ENCODE results near the gene PPRC1.
A peak's percentile ranks its signal among the peaks of the same experiment; 100 is the strongest.

Gene PPRC1

DNA sequence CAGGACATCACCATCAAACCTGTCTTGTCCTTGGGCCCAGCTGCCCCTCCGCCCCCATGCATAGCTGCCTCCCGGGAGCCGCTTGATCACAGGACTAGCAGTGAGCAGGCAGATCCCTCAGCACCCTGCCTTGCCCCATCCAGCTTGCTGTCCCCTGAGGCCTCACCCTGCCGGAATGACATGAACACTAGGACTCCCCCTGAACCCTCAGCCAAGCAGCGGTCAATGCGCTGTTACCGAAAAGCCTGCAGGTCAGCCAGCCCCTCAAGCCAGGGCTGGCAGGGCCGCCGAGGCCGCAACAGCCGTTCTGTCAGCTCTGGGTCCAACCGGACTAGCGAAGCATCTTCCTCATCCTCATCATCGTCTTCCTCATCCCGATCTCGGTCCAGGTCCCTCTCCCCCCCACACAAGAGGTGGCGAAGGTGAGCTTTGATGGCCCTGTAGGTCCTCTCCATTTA lies 14.2 kb downstream of the PPRC1 start:
- no peak for DNase-seq (ENCODE audit: low read depth, low spot score)

DNA sequence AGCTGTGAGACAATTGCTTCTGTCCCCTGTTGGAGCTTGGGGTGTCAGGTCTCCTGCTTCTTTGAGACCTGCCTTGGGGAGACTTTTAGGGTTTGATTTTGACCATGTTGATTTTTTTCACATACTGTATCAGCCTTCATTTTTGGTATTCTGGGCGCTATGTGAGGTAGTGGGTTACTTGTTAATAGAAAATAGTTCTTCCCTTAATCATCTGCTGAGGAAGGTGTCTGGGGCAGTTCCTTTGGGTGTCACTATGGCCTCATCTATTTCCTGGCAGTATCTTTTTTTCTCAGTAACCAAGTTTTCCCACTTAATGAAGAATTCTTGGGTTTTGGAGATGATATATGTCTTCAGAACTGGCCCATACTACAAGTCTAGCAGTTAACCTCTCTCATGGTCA lies 14.7 kb downstream of the PPRC1 start:
- no peak for DNase-seq (ENCODE audit: low read depth, low spot score)

DNA sequence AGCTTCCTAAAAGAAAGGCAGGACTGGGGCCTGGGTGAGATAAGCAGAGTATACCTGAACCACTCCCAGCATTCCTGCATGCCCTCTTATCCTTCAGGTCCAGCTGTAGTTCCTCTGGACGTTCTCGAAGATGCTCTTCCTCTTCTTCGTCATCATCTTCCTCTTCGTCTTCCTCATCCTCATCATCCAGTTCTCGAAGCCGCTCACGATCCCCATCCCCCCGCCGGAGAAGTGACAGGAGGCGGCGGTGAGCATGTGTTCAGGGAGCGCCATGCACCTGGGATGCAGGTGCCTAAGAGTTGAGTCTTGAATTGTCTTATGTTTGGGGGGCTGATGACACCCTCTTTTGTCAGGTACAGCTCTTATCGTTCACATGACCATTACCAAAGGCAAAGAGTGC lies 15.4 kb downstream of the PPRC1 start:
- no peak for DNase-seq (ENCODE audit: low read depth, low spot score)

DNA sequence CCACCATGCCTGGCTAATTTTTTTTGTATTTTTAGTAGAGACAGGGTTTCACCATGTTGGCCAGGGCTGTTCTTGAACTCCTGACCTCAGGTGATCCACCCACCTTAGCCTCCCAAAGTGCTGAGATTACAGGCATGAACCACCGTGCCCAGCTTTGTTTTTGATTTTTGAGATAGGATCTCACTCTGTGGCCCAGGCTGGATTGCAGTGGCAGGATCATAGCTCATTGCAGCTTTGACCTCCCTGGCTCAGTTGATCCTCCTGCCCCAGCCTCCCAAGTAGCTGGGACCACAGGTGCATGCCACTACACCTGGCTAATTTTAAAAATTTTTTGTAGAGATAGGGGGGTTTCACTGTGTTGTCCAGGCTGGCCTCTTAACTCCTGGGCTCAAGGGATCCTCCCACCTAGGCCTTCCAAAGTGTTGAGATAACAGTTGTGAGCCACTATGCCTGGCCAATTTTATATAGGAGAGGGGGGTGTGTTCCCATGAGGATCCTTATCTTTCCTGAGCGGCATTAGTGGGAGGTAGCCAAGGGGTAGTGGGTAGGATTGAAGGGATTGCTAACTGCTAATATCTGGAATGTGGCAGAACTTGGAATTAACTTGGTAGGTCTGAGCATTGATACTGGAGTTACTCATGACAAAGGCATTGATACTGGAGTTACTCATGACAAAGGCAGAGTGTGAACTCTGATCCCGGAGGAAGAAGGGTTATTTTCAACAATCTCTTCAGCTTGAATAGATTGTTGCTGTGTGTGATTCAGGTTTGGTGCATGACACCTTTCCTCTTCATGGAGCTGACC lies 18.3 kb downstream of the PPRC1 start:
- DNase-seq (ENCODE audit: low read depth, low spot score) = no peak

DNA sequence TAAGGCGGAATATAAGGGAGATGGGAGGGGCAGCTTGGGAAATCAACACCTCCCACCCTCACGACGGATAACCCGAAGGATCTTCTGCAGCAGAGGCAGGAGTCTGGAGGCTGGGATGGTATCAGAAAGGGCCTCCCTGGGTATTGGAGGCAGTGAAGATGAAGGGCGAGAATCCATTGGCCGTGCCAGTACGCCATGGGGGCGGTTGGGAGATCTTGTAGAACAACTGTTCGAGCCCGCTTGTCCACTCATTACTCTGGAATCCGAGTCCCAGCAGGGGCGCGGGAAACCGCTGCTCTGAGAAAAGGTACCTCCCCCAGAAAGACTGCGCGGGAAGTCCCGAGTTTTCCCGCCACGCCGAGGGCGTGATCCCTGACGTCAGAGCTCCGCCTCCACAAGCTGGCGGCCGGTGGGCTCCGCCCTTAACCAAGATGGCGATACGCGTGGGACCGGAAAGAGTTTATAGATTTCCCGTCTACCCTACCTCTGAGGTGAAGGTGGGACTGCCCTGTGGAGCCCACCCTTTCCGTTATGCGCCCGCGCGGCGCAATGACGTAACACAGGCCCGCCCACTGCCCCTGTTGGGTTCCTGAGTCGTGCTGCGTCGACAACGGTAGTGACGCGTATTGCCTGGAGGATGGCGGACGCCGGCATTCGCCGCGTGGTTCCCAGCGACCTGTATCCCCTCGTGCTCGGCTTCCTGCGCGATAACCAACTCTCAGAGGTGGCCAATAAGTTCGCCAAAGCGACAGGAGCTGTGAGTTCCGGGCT lies 19.1 kb downstream of the PPRC1 start, which contains the start of gene NOLC1:
NOLC1 (plus strand) TSS at position 616 of the 771 bp plus-strand sequence; CDS start at position 638, 22 bp downstream.
- peak; percentile 99 for DNase-seq (ENCODE audit: low read depth, low spot score)

DNA sequence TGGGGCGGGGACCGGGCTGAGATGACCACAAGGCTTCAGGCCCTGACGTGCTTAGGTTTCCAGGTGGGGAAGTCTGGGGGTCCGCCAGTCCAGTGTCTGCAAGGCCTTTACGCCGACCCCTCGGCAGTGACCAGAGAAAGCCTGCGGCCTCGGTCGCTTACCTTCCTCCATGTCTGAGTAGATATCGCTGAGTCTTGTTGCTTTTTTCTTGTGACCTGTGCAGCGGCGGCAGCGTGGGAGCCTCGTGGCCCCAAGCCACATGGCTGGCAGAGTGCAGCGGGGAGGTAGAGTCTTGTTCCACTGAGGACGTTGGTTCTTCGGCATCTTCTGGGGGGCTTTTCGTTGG lies 19.7 kb downstream of the PPRC1 start:
- no peak for DNase-seq (ENCODE audit: low read depth, low spot score)

DNA sequence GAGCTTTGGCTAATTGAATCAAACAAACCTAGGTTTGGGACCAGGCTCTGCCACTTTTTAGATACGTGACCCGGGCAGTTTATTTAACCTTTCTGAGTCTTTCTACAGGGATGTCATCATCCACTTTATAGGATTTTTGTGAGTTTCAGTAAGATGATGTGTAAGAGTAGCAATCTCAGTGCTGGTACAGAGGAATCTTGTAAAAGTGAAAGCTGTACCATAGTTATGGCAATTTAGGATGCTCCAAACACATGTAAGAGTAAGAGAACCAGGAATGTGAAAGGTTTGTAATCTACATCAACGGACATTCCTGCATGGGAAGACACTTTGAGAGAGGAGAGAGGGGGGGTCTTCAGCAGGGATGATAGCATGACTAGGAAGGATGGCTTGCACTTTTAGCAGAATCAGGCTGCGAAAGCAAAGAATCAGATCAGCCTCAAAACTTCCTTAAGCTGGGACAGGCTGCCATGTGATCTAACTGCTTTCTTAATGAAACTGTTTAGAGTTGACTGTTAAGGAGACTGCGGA lies 20.3 kb downstream of the PPRC1 start:
- DNase-seq (ENCODE audit: low read depth, low spot score) = no peak

DNA sequence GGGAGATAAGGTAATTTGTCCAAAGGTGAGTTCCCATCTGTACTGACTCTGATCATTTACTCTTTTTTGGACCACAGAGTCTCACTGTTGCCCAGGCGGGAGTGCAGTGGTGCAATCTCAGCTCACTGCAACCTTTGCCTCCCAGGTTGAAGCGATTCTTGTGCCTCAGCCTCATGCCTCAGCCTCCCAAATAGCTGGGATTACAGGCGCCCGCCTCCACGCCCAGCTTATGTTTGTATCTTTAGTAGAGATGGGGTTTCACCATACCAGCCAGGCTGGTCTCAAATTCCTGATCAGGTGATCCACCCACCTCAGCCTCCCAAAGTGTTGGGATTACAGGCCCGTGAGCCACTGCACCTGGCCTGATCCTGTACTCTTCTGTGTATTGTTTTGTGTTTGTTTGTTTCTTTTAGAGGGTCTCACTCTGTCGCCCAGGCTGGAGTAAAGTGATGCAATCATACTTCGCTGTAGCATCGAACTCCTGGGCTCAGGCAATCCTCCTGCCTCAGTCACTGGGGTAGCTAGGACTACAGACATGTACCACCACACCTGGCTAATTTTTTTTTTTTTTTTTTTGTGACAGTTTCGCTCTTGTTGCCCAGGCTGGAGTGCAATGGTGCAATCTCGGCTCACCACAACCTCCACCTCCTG lies 21.8 kb downstream of the PPRC1 start:
- DNase-seq (ENCODE audit: low read depth, low spot score) = no peak

DNA sequence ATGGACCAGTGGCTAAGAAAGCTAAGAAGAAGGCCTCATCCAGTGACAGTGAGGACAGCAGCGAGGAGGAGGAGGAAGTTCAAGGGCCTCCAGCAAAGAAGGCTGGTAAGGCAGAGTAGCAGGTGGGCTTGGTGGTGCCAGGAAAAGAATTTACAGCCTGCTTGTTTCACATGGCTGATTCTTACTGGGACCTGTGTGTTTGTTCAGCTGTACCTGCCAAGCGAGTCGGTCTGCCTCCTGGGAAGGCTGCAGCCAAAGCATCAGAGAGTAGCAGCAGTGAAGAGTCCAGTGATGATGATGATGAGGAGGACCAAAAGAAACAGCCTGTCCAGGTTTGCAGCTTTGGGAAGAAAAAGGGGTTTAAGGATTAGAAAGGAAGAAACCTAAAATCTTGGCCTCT lies 24.4 kb downstream of the PPRC1 start:
- DNase-seq (ENCODE audit: low read depth, low spot score) = no peak

DNA sequence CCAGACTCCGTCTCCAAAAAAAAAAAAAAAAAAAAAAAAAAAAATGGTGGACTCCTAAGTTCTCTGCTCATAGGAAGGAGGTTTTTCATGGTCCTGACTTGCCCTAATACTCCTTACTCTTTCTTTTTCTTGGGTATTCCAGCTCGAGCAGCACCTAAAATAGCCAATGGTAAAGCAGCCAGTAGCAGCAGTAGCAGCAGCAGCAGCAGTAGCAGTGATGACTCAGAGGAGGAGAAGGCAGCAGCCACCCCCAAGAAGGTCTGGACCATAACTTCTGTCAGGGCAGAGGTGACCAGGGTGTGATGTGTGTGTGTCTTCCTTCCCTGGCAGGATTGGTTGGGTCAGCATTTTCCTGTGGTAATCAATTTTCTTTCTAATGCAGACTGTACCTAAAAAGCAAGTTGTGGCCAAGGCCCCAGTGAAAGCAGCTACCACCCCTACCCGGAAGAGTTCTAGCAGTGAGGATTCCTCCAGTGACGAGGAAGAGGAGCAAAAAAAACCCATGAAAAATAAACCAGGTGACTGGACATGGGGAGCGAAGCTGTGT lies 26.3 kb downstream of the PPRC1 start:
- DNase-seq (ENCODE audit: low read depth, low spot score) = no peak

DNA sequence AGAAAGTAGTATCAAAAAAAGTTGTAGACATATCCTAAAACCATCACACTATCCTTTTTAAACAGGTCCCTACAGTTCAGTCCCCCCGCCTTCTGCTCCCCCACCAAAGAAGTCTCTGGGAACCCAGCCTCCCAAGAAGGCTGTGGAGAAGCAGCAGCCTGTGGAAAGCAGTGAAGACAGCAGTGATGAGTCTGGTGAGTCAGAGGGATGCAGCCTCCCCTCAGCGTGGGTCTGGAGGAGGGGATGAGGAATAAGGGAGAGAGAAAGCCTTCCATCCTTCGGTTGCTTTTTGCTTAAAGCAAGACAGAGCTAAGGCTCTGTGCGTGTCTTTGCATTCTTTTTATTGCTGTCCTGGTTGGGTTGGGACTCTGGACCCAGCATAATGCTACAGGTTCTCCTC lies 27.0 kb downstream of the PPRC1 start:
- DNase-seq (ENCODE audit: low read depth, low spot score) = no peak

DNA sequence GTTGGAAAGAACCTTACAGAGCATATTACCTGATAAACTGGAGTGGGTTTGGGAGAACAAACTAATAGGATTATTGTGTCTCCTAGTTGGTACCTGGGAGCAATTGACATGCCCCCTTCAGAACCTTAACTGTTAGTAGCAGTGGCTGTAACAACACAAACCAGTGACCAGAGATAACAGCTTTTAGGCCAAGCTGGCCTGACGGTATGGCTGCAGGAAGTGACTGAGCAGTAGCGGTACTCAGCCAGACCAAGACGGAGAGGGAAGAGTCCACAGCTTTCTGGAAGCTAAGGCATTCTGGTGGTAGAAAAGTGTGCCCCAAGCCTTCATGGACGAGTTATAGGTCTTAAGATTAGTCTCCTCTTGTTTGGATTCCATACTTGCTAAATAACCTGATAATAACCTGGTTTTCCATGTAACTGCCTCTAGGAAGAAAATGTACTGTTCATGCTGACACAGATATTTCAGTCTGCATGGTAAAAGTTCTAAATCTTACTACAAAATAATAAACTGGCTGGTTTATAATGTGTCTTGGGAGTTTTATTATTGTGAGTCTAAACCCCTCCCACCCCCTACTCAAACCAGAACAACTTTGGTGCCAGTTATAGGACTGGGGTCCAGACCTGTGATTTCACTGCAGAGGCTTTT lies 30.6 kb downstream of the PPRC1 start:
- no peak for DNase-seq (ENCODE audit: low read depth, low spot score)

DNA sequence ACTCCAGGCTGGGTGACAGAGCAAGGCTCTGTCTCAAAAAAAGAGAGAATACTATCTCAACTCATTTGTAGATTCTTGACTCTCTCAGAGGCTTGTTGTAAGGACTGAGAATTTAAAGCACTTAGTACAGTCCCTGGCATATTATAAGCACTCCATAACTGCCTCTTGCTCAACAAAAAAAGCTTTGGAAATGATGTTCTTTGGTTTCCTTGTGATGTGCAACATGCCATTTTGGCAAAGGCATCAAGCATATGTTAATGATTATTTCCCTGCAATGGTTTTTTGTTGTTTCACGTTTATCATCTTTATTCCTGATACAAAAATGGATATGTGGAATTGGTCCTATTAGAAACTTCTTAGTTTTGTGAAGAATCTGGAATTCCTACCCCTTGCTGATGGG lies 35.0 kb downstream of the PPRC1 start:
- DNase-seq (ENCODE audit: low read depth, low spot score) = no peak

DNA sequence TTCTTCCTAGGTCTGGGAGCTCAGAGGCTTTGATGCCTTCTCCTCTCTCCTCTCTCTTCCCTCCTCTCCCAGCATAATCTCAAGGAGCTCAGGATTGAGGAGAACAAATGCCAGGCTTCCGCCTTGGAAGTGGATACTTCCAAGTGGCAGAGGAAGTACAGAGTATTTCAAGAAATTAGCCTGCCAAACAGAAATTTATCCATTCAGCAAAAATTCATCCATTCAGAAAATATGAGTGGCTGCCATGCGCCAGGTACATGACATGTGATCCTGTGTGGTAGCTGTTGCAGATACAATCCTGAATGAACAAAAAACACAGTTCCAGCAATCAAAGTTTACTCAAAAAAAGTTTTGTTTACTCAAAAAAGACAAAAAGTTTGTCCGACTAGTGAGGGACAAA lies 37.8 kb downstream of the PPRC1 start:
- no peak for DNase-seq (ENCODE audit: low read depth, low spot score)

DNA sequence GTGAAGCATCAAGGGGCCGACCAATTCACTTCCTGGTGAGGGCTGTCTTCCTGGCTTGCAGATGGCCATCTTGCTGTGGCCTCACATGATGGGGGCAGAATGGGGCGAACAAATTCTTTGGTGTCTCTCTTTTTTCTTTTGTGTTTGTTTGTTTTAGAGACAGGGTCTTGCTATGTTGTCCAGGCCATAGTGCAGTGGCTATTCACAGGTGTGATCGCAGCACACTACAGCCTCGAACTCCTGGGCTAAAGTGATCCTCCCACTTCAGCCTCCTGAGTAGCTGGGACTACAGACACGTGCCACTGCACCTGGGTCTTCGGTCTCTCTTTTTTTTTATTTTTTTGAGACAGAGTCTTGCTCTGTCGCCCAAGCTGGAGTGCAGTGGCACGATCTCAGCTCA lies 39.4 kb downstream of the PPRC1 start:
- DNase-seq (ENCODE audit: low read depth, low spot score) = no peak

DNA sequence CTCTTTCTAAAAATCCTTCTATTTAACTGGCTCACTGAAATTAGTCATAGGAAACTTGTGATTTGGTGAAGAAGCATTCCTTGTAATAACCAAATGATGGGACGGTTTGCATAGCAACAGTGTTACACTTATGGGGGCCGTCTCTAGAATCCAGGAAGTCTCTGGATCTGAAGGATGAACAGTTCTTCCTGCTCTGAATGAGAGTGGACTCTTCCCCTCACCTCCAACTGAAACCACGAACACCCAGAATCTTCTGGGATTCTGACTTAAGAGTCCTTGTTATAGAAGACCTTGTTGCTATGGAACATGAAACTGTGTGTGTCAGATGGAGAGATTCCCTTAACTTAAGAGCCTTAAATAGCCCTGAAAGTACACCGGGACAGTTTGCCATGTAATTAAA lies 42.6 kb downstream of the PPRC1 start:
- no peak for DNase-seq (ENCODE audit: low read depth, low spot score)

DNA sequence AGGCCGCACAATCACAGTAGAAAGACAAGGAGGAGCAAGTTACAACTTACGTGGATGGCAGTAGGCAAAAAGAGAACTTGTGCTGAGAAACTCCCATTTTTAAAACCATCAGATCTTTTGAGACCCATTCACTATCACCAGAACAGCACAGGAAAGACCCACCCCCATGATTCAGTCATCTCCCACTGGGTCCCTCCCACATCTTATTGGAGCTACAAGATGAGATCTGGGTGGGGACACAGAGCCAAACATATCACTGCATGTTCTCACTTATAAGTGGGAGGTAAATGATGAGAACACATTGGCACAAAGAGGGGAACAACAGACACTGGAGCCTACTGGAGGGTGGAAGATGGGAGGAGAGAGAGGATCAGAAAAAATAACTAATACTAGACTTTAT lies 51.8 kb downstream of the PPRC1 start:
- DNase-seq (ENCODE audit: low read depth, low spot score) = no peak

DNA sequence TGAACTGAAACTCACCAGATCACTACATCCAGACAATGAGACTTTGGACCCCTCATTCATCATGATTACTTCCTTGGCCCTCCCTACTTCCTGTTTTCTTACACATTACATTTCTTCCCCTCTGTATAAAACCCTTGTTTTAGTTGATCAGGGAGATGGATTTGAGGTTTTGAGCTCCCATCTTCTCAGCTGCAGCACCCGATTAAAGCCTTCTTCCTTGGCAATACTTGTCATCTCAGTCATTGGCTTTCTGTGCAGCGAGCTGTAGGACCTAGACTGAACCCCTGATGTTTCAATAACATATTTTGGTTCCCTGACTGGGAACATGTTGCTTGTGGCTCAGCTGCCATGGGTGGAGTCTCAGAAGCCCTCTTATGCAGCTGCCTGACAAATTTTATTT lies 52.4 kb downstream of the PPRC1 start:
- DNase-seq (ENCODE audit: low read depth, low spot score) = no peak

DNA sequence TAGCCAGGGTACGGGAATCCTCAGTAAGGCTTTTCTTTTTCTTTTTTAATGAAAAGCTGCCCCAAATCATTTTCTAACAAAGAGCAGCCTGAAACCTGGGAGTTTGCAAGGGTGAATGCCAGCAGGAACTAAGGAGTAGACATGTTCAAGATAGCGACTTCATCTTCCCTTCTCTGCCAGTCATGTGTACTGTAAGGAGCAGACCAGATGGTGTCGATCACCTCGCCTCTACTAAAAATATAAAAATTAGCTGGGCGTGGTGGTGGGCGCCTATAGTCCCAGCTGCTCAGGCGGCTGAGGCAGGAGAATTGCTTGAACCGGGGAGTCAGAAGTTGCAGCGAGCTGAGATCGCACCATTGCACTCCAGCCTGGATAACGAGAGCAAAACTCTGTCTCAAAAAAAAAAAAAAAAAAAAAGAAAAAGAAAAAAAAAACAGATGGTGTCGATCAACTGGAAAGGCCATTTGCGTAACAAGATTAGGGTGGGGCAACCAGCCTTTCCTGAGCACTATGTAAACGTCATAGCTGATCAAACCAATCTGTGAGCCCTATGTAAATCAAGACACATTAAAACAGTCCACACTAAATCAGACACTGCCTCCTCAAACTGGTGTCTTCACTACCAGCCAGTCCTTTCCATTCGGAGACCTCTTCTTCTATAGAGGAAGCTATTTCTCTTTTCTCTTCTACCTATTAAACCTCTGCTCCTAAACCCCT lies 53.1 kb downstream of the PPRC1 start:
- DNase-seq (ENCODE audit: low read depth, low spot score) = no peak

DNA sequence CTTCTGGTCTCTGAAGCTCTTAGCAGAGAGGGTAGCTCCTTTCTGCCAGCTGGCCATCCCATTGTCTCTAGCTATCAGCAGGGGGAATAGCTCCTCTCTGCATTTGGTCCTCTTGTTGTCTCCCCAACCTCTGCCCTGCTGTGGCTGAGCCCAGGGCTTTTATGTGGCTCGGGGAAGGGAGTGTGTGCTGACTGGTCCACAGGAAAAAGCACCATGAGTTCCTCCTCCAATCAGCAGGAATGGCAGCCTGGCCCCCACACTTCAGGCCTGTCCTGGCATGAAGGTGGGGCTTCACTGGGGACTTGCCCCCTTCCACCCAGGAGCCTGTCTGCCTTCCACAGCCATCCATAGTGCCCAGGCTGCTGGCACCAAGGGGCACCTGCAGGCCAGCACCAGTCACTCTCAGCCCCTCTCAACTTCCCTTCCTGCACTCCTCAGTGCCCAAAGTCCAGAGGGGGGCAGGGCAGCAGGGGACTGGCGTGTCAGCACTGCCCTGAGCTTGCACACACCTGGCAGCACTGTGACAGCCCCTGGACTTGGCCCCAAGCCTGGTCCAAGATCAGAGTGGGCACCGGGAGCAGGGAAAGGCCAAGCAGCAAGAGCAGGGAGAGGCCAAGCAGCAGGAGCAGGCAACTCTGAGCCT lies 55.6 kb downstream of the PPRC1 start:
- DNase-seq (ENCODE audit: low read depth, low spot score) = no peak

Measured in smooth muscle cell of the brain vasculature (primary cell).